PC-3 (cell line): ENCODE data around the gene SGCD. TPM values are rescaled to one million over a fixed set of nuclear protein-coding genes. Genes with fewer than 3 reads are reported as not detected.

ENCODE experiments used
- ATAC-seq: fragments of 200-7000 bp; cut with Tn5 transposase; 2 replicates; pipeline ENCODE4 v1.9.1; 2020; ENCODE audit warnings: mild to moderate bottlenecking, moderate library complexity
- BruUV-seq: library from RNA; stranded (reverse); fragments of 400-500 nt; replicated peaks from 2 replicates; lab custom pipeline; 2021; lab: Mats Ljungman, UMichigan
- CTCF ChIA-PET: fragments of 300-600 bp; sonication (Branson Sonifier 250); formaldehyde crosslinking; loops from one replicate; lab custom pipeline; 2022; ENCODE audit warnings: antibody characterized with exemption; lab: Charles Lee
- POLR2A ChIA-PET: fragments of 300-600 bp; sonication (Branson Sonifier 250); formaldehyde crosslinking; loops from one replicate; lab custom pipeline; 2022; ENCODE audit warnings: antibody characterized with exemption; ENCODE audit not compliant: unreplicated experiment; lab: Charles Lee
- DNase-seq: peaks from one replicate; pipeline ENCODE4 v3.0.0-alpha.2; 2015
- H2AFZ ChIP-seq: fragments of 300-600 bp; sonication (generic); 2 replicates; pipeline ENCODE4 v1.6.0; 2016; ENCODE audit warnings: antibody characterized with exemption, low read length
- H3F3A ChIP-seq: fragments of 300-600 bp; sonication (generic); one replicate; pipeline ENCODE4 v1.6.0; 2017; ENCODE audit warnings: antibody characterized with exemption, low read length, control low read depth, mild to moderate bottlenecking; ENCODE audit not compliant: unreplicated experiment
- H3K27ac ChIP-seq: fragments of 300-600 bp; sonication (generic); 2 replicates; pipeline ENCODE4 v1.5.1; 2016; ENCODE audit warnings: mild to moderate bottlenecking, low read length
- H3K27me3 ChIP-seq: fragments of 300-600 bp; sonication (generic); 2 replicates; pipeline ENCODE4 v1.6.1; 2016; ENCODE audit warnings: low read length, mixed read lengths
- H3K36me3 ChIP-seq: fragments of 300-600 bp; sonication (generic); 2 replicates; pipeline ENCODE4 v1.6.1; 2016; ENCODE audit warnings: low read depth, mixed run types, low read length, mixed read lengths
- H3K4me1 ChIP-seq: fragments of 300-600 bp; sonication (generic); 2 replicates; pipeline ENCODE4 v1.5.1; 2016; ENCODE audit warnings: low read length; ENCODE audit not compliant: insufficient read depth
- H3K4me2 ChIP-seq: fragments of 300-600 bp; sonication (generic); 2 replicates; pipeline ENCODE4 v1.6.0; 2016; ENCODE audit warnings: low read length
- H3K4me3 ChIP-seq: fragments of 300-600 bp; sonication (generic); 2 replicates; pipeline ENCODE4 v1.5.1; 2016; ENCODE audit warnings: mild to moderate bottlenecking, low read length, mixed read lengths
- H3K79me2 ChIP-seq: fragments of 300-600 bp; sonication (generic); 2 replicates; pipeline ENCODE4 v1.6.1; 2017; ENCODE audit warnings: low read length, mixed read lengths
- H3K9ac ChIP-seq: fragments of 300-600 bp; sonication (generic); 2 replicates; pipeline ENCODE4 v1.6.0; 2016; ENCODE audit warnings: mild to moderate bottlenecking, low read length
- H3K9me2 ChIP-seq: fragments of 300-600 bp; sonication (generic); replicated peaks from 2 replicates; pipeline ENCODE4 v1.6.1; 2016; ENCODE audit warnings: mixed run types, low read length, mixed read lengths
- H3K9me3 ChIP-seq: fragments of 300-600 bp; sonication (generic); 2 replicates; pipeline ENCODE4 v1.6.1; 2016; ENCODE audit warnings: low read length, mixed read lengths
- H4K20me1 ChIP-seq: fragments of 300-600 bp; sonication (generic); 2 replicates; pipeline ENCODE4 v1.6.1; 2016; ENCODE audit warnings: low read length, mixed read lengths
- EZH2 ChIP-seq: fragments of 300-600 bp; sonication (generic); IDR thresholded peaks from one replicate; pipeline ENCODE4 v1.6.1; 2017; ENCODE audit warnings: antibody characterized with exemption, mild to moderate bottlenecking, low read length; ENCODE audit not compliant: unreplicated experiment
- EZH2phosphoT487 ChIP-seq: fragments of 300-600 bp; sonication (generic); IDR thresholded peaks from 2 replicates; pipeline ENCODE4 v1.6.1; 2018; ENCODE audit warnings: mild to moderate bottlenecking, antibody characterized with exemption, low read length, borderline replicate concordance
- intact Hi-C: fragments of 100-400 bp; cut with micrococcal nuclease; formaldehyde crosslinking; loops from 2 replicates; pipeline ENCODE4 v1.9.0; 2023
- total RNA-seq: library from RNA; depleted of rRNA; stranded (reverse); fragments of >200 nt; gene quantifications from 2 replicates; pipeline ENCODE4 v1.2.3, GENCODE V29; 2014
- TF ChIP-seq, protein P1 (sequence below): fragments of 300-600 bp; sonication (generic); conservative IDR thresholded peaks from 2 replicates; pipeline ENCODE4 v1.5.1; 2017; ENCODE audit warnings: antibody characterized with exemption, low read depth, mild to moderate bottlenecking, low read length

Gene SGCD
- total RNA-seq, 1 experiment from 2014 or later = 0.15 TPM

GRCh38 chr5:156399323-156399722 is 72.4 kb downstream of the SGCD start:
- ChIA-PET CTCF (no interaction called here), POLR2A (no interaction called here)
- ATAC-seq (no peak), DNase-seq (no peak)
- H3K79me2 ChIP-seq = no peaks in the 10 kb centered on the region
- H3K9me3 ChIP-seq = no peaks in the 10 kb centered on the region
- H2AFZ ChIP-seq = no peak overlapping the region
- no peaks in the 10 kb centered on the region for H3K9me2 ChIP-seq
- no peak overlapping the region for H3K9ac ChIP-seq
- H4K20me1 ChIP-seq = no peaks in the 10 kb centered on the region
- no peaks in the 10 kb centered on the region for H3K27me3 ChIP-seq
- H3K4me1 ChIP-seq = no peaks in the 10 kb centered on the region
- BruUV-seq = no TSS peak
- no peak overlapping the region for H3K4me3 ChIP-seq
- TF ChIP-seq, protein P1, sequence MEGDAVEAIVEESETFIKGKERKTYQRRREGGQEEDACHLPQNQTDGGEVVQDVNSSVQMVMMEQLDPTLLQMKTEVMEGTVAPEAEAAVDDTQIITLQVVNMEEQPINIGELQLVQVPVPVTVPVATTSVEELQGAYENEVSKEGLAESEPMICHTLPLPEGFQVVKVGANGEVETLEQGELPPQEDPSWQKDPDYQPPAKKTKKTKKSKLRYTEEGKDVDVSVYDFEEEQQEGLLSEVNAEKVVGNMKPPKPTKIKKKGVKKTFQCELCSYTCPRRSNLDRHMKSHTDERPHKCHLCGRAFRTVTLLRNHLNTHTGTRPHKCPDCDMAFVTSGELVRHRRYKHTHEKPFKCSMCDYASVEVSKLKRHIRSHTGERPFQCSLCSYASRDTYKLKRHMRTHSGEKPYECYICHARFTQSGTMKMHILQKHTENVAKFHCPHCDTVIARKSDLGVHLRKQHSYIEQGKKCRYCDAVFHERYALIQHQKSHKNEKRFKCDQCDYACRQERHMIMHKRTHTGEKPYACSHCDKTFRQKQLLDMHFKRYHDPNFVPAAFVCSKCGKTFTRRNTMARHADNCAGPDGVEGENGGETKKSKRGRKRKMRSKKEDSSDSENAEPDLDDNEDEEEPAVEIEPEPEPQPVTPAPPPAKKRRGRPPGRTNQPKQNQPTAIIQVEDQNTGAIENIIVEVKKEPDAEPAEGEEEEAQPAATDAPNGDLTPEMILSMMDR = no peak
- TF ChIP-seq EZH2phosphoT487 (no peak), EZH2 (no peak)
- intact Hi-C loops = no loop called here
- H3K4me2 ChIP-seq = no peak overlapping the region
- H3K36me3 ChIP-seq = no peaks in the 10 kb centered on the region
- H3F3A ChIP-seq = no peaks in the 10 kb centered on the region
- no peak overlapping the region for H3K27ac ChIP-seq

- no peak for TF ChIP-seq EZH2phosphoT487
- H4K20me1 ChIP-seq = no peaks in the 10 kb centered on the region
- H3K36me3 ChIP-seq = no peaks in the 10 kb centered on the region
- ChIA-PET CTCF (no interaction called here), POLR2A (no interaction called here)
- no peak for DNase-seq
- no peak overlapping the region for H2AFZ ChIP-seq
- H3K9me2 ChIP-seq = no peaks in the 10 kb centered on the region
- H3K27ac ChIP-seq = no peak overlapping the region
- H3K79me2 ChIP-seq = no peaks in the 10 kb centered on the region
- H3K4me2 ChIP-seq = no peak overlapping the region
- H3K27me3 ChIP-seq = no peaks in the 10 kb centered on the region
- no peaks in the 10 kb centered on the region for H3K9me3 ChIP-seq
- no peaks in the 10 kb centered on the region for H3F3A ChIP-seq
- no peaks in the 10 kb centered on the region for H3K4me1 ChIP-seq
- H3K9ac ChIP-seq = no peak overlapping the region
- intact Hi-C loops = no loop called here
- no peak overlapping the region for H3K4me3 ChIP-seq
- BruUV-seq = no TSS peak
- no peak for ATAC-seq
Measured at GRCh38 chr5:156400231-156400986, 73.4 kb downstream of the SGCD start.

DNA sequence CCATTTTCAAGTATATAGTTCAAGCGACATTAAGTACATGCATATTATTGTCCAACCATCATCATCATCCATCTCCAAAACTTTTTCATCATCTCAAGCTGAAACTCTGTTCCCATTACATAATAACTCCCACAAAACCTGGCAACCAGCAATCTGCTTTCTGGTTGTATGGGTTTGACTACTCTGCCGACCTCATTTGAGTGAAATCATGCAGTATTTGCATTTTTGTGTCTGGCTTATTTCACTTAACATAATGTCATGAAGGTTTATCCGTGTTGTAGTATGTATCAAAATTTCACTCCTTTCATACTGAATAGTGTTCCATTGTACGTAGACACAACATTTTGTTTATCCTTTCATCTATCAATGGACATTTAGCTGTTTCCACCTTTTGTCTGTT is 74.8 kb downstream of the SGCD start:
- no peaks in the 10 kb centered on the region for H3K9me2 ChIP-seq
- H3K36me3 ChIP-seq = no peaks in the 10 kb centered on the region
- H3K4me1 ChIP-seq = no peaks in the 10 kb centered on the region
- H3K4me2 ChIP-seq = no peak overlapping the region
- TF ChIP-seq EZH2 (no peak), EZH2phosphoT487 (no peak)
- TF ChIP-seq, protein P1 = no peak
- ChIA-PET CTCF (no interaction called here), POLR2A (no interaction called here)
- H3K9ac ChIP-seq = no peak overlapping the region
- no peaks in the 10 kb centered on the region for H3K79me2 ChIP-seq
- ATAC-seq = no peak
- no peak for DNase-seq
- H3K9me3 ChIP-seq = no peaks in the 10 kb centered on the region
- no peaks in the 10 kb centered on the region for H3K27me3 ChIP-seq
- no peaks in the 10 kb centered on the region for H4K20me1 ChIP-seq
- no peak overlapping the region for H3K4me3 ChIP-seq
- no peaks in the 10 kb centered on the region for H3F3A ChIP-seq
- no peak overlapping the region for H2AFZ ChIP-seq
- intact Hi-C loops = no loop called here
- no TSS peak for BruUV-seq
- H3K27ac ChIP-seq = no peak overlapping the region
